ENCODE data around the gene GRIA1.

Gene GRIA1

DNA sequence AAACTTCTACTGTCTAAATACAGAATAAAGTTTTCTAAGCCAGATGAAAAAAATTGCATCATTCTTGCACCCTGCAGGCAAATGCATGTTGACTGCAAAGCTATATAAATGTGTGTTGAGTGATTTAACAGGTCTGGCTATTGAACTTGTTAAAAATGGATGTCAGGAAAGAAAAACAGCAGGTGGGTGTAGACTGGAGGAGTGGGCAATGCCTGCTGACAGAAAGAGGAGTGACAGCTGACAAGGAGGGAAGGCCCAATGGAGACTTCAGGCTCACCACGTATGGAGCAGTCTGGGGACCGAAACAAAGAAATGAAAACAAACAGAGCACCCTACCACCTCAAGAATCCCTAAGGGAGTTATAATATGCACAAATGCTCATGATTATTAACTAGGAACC is 127.8 kb downstream of the GRIA1 start:
- no peak for DNase-seq

DNA sequence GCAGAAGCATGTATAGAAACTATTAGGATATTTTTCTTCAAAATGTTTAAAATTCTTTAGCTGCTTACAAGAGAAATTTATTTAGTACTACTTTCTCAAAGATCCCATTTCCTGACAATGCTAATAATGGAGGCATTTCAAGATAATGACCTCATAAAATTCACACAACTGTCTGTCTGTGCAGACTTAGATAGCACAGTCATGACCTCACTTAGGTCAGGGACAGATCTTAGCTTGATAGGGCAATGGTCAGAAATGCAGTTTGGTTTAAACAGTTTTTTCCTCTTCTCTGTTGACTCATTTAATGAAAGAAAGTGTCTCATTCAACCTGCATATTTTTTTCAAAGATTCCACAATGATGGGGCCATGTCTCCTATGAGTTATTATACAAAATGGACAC is 128.4 kb downstream of the GRIA1 start:
- no peak for DNase-seq

DNA sequence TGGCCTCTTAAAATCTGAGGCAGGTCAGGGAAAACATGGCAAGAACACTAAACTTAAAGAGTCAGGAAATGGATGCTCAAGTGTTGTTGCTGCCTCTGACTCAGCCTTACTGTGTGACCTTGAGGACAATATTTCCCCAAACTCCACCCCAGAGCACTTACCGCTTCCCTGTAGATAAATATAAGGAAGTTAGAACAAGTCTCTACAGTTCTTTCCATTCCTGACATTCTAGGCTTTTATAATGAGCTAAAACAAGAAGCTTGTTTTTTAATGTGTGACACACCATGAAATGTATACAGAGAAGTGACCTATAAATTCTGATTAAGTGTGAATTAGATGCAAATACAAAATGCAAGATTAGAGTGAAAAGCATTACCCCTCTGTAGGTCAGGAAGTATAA is 129.3 kb downstream of the GRIA1 start:
- DNase-seq = no peak

DNA sequence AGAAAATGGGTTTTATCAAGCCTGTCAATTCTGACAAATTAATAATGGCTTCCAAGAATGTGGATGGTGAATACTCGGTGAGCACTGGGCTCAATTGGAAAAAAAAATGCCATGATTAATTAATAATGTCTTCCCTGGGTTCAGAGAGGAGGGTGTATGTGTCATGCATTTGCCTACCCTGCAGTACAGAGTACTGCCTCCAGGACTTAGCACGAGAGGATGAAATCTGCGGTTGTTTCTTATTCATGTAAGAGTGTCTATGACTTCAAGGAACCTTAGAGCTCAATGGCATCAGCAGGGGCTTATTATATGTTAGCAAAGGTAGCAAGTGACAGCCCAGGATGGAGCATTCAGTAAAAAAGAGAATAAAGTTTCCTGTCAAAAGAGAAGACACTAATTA is 132.7 kb downstream of the GRIA1 start:
- DNase-seq = no peak

DNA sequence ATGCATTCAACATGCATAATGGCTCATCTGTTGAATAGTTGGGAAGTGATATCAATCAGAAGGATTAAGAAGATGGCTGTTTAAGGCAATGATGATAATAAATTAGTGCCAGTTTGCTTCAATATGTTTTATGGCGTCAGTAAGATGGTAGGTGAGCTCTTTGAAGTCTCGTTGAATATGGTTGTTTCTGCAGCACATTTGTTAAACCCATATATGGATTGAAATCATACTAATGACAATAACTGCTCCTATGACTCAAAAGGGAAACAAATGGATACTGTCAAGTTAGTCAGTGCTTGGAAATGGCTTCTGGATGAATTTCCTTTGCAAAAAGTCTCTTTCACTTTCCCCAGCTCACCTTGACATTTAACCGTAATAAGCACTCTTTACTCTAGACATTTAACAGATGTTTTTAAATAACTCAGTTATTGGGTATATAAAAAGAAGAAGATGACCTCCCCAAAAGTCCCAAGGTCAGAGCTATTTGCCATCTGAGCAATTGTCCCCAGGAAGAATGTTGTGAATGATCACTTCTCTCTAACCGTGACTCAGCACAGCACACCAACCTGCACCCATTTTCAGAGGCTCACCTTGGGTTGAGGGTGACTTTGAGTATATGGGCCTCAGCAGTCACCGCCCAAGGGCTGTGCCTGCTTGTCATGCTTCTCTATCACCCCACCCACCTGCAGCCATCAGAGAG is 133.4 kb downstream of the GRIA1 start:
- no peak for DNase-seq

DNA sequence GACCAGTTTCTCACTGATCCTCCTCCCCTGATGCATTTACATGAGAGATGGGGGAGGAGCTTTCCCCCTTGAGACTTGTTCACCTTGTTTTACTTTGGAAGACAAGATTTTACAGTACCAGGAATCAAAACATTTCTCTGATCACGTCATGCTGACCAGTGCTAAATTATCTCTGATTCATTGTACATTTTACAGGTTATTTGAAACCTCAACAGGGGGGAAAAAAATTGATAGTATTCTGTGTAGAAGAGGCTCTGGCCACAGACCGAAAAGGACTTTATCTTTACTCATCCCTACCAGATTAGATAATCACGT is 133.9 kb downstream of the GRIA1 start:
- no peak for DNase-seq

DNA sequence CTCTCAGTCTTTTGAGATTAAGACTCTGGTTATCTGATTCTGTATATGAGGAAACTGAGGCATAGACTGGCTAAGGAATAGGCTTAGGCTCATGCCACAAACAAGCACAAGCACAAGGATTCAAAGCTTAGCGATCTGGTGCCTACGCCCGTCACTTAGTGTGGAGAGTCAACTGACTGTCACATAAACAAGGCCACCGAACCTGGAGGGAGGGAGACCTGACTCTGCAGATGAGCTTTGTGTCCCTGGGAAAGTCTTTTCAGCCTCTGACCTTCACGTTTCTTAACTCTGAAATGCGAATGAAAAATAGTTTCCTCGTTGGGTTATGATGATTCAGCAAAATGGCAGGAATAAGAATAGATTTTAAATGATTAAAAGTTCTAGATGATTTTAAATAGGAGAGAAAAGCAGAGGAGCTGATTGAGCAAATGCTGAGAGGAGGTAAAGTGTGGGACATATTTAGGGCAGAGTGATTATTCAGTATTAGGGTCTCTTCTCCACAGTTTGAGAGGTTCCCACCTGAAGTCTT is 135.4 kb downstream of the GRIA1 start:
- no peak for DNase-seq

DNA sequence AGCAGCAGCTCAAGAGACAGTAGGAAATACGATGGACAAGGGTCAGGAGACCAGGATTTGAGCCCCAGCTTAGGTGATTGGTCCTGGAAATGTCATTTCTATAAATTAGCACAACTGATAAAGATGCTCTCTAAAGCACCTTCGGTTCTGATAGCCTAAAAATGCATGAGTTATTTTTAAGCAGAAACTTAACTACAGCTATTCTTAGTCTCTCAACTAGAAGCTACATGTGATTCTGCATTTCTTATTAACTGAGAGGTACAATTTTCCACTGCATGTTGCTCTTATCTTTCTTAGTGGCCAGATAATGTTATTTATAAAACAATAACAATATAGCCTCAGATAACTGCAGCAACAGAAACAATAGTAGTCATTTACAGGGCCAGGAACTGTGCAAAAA is 136.4 kb downstream of the GRIA1 start:
- DNase-seq = no peak

DNA sequence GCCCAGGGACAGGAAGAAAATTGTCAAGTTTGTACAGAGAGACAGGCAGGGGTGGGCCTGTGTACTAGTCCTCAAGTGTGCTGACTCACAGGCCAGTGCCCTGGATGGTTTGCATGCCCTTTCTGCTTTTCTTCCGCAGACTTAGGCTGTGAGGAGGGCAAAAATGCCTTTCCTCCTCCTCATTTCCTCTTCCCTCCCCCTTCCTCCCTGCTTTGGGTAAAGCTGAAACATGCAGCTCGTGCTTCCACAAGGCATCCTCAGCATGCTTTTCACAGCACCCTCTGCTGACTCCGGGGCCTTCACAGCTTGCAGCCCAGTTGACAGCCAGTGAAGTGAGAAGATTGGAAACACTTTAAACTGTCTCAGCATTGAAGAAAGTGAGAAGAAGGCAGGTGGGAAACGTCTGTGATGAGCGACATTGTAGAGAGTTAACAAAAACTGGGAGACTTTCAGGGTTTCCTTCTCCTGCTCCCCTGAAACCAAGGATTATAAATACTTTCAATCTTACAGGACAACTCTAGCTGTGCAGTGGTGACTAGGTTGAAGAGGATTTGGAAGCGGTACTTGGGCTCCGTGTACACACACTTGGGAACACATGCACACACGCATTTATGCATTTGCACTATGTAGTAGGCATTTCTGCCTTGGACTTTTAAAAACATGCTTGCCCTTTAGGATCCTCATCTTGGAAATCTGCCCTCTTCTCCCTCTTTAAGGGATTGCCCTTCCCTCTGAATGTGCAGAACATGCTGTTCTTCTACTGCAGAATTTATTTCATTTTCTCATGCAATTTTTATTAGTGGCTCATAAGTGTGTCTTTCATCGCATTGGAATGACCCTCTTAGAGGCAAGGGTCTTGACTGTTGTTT is 138.8 kb downstream of the GRIA1 start:
- no peak for DNase-seq

DNA sequence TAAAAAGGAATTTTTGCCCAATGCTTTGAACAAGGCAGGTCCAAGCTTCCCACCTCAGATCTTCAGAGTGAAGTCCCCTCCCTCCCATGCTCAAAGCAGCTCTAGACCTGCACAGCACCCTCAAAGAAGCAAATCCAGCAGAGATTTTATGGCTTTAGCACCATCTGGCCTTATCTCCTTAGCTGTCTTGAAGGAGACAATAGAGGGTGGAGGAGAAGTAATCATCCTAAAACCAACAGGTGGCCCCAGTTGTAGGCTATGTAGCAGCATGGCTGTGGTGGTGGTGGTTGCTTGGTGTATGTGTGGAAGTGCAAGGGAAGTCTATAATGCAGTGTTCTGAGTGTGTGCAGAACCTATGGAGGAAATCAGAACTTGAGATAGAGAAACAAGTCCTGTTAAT is 140.1 kb downstream of the GRIA1 start:
- DNase-seq = no peak

DNA sequence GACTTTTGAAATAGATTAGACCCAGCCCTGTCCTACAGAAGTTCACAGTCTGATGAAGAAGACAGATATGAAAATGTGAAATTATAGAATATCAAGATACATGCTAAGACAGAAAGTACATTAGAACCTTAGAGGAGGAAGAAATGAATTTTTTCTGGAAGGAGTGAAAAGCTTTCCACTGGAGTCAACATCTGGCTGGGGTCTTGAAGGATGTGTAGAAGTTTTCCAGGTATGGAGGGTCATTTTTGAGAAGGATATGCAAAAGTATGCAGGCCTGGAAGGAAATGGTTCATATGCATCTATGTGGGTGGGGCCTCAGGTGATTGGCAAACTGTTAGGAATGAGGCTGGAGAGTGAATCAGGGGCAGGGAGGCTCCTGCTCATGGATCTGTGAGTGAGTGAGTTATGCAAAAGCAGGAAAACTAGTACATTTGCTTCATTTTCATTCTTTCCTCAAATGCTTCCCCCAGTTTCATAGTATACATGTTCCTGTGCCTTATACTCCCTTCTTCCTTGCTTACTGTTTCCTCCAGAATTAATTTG is 142.3 kb downstream of the GRIA1 start:
- no peak for DNase-seq

DNA sequence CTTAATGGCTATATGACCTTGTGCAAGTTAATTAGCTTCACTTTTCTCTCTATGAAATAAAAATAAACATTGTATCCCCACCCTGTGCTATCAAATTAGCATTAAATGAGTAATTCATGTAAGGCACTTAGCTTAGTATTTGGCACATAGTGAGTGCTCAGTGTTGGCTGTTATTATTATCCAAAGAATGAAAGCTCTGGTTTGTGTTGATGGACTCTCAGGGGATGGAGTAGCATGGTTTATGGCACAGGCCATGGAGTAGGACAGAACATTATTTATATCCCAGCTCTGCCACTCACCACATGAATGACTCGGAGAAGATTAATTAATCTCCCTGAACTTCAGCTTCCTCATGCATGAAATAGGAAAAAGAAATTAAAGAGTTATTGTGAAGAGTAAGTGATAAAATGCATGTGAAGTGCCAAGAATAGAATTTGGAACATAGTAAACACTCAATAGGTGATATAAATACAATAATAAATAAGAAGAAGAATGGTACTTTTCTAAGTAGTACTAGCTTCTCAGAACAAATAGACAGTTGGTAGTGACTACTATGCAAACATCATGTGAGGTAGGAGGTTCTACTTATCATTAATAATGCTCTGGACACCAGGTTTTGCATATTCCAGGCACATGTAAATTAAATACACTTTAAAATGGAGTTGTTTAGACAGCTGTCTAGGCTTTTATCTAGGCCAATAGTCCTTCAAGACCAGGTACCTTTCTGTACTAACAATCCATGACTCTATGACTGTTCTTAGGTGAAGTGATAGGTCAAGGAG is 146.4 kb downstream of the GRIA1 start:
- no peak for DNase-seq

DNA sequence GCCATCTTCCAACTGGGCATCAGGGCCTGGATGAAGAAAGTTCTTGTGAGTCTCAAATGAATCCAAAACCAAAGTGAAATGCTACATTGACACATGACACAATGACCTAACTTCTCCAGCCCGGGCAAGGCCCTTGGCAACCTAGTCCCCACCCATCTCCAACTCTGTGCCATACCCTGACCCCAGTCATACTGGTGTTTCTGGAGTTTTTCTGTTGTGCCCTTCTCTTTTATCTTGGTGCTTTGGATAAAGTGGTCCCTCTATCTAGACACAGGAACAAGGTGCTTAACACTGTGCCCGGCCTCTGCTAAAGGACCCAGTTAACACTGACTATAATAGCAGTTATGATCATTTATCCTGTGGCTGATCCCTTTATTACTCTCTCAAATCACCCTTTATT is 149.8 kb downstream of the GRIA1 start:
- DNase-seq = no peak

DNA sequence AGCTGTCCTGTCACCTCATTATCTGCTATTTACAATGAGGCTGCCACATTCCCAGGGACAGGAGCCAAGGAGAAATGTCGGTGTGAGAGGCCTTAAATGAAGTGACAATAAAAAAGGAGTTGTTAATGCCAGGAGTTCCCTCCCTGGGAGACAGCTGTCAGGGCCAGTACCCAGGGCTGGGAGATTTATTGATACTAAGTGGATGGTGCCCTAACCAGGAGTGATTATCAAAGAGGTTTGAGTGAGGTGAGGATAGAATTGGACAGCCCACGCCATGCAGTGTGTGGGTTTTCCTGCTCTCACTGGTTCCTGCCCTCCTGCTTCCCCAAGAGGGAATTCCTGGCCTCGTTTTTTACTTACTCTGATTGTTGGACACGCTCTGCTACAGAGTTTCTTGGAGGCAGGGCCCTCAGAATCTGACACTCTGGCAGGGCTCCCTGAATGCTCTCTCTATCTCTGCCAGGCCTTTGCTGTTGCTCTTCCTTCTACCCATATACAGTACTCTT is 150.8 kb downstream of the GRIA1 start:
- DNase-seq = no peak

DNA sequence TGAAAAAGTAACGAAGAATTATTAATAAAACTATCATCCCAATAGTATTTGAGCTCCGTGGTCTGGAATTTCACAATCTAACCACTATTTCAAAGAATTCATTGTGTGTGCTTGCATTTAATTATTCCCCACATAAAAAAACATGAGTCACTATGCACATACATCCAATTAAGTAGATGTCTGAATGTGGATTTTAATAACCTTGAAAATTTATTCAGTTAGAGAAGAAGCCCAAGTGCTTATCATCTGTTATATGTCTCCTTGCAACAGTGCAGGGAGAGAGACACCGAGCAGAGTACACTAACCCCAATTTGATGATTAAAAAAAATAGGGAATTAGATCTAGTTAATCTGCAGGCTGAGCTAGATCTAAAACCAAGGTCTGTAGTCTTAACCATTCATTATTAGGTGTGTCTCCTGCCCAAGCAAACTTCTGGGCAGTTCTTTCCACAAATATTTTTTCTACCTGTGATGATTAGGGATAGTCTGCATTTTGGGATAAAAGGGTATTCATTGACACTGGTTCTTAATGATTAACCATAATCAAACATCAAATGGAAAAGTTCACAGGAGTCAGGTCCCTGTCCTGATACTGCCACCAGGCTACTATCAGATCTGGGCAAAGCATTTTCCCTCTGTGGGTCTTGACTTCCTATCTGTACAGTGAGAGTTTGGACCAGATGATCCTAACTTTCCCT is 164.2 kb downstream of the GRIA1 start:
- no peak for DNase-seq

DNA sequence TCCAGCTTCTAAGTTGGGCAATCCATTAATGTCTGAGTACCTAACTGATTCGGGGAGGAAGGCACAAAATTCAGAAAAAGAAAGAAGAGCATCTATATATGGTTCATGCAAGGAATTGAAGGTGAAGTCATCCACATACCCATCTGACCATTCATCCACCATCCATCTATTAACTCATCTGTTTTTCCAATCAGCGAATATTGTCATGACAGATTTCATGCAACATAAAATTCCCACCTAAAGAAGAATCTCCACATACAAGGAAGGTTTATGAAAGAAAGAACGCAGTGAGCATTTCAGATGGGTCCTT is 164.7 kb downstream of the GRIA1 start:
- DNase-seq = no peak

DNA sequence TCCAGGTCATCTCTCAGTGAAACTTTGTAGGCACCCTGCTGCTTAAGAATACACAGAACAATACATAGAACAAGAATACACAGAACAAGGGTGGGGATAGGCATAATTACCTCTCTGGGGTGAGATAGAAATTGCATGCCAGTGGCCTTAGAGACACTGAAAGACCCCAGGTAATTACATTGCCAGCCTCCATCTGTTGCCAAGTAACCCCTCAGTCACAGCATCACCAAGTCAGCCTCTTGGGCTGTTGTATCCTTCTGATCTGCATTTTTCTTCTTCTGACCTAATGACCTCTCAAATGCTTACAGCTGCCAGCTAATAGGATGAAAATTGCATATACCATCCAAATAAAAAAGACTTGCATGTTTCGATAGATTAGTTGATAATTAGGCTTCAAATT is 167.7 kb downstream of the GRIA1 start:
- DNase-seq = no peak

DNA sequence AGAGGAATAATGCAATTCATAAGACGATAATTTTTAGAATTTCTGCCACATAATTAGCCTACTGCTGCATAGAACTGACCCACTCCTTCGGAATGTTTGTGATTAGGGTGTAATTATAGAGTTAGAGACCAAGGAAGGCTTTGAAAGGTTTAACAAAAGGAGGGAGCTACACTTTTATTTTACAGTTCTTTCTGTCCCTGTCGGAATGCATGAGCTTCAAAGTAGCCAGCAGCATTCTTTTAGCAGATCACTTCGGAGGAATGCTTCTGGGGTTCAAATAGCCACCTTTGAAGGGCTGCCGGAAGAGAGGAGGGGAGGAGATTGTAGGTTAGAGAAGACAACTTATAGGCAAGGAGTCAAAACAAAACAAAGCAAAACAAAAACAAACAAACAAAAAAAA is 168.1 kb downstream of the GRIA1 start:
- DNase-seq = no peak

DNA sequence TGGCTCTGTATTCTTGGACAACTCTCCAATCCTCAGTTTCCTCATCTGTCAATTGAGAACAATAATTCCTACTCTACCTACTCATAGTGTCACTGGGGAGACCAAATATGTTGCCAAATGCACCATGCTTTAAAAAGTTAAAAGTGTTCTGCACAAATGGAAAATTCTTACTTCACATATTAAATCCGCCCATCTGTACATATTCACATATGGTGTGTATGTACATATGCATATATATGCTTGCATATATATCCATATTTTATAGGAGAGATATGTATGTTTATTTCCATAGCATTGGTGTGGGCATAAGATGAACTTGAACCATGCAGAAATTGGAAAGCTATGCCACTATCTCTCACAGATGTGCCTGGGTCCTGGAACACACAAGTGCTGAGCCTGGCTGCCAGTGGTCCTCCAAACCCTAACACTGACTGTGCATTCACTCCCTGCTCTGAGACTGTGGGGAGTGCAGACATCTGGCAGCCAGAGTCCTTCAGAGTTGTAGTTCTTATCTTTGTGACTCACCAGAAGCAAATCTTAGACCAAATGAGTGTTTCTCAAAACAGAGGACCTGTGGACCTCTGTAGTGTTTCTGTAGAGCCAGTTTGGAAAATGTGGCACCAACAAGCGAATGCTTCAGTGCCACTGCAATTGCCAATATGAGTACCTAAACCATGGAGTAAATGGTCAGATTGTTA is 168.7 kb downstream of the GRIA1 start:
- DNase-seq = no peak

DNA sequence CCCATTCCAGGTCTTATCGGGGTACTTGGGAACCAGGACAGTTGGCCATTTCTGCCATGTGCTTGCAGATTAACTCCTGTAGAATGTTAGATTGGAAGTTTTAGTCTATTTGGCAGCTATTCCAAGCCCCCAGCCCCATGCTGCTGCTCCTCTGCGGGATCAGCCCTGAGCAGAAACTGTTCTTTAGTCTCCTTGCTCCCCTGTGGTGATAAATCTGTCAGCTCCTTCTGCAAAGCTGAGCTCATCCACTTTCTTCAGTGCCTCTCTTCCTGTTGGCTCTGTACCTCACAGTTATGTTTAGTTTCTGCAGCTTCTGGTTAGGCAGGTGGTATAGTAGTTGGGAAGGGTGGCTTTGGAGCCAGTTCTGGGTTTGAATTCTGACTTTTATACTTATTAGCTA is 170.4 kb downstream of the GRIA1 start:
- DNase-seq = no peak

DNA sequence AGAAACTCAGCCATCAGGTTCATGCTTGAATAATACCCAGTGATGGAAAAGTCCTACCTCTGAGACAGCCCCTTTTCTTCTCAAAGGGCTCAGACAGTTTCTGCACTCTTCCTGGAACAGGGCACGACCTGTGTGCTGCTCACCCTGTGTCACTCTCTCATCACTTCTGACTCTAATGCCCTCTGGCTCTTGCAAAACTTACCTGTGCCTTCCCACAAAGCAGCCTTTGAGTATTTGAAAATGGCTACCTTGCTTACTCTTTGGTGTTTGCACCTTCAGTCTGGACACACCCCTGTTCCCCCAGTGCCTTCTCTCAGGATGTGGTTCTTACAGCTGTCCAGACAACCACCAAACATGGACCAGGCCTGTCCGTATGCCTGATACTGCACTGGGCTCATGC is 171.4 kb downstream of the GRIA1 start:
- no peak for DNase-seq

DNA sequence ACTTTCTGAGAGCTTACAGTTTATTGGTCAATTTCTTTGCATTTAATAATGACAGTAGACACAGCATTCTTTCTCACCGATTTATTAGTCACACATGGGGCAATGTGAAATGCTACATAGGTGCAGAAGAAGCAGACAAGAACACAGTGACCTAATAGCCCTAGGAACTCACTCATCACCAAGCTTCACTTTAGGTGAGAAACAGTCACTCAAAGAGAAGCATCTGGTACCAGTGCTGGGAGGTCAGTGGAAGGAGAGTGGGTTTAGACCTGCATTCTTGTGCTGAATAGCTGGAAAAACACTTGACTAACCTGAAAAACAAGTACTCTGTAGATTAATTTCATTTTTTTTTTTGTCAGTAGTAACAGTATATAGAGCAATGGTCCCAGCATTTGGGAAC is 179.6 kb downstream of the GRIA1 start:
- DNase-seq = no peak

Measured in CD4-positive, alpha-beta T cell treated with Interleukin-15 for 1 hour (primary cell).